Endothelial cell of umbilical vein (primary cell): ENCODE measurements around the gene MMS19. TPM values are rescaled to one million over a fixed set of nuclear protein-coding genes. Genes with fewer than 3 reads are reported as not detected.

Experiments used
- BruUV-seq: library from RNA; stranded (reverse); fragments of 400-500 nt; replicated peaks from 2 replicates; lab custom pipeline; 2021; lab: Mats Ljungman, UMichigan
- CTCF ChIA-PET: fragments of 300-600, 350-600 bp; sonication (Branson Sonifier 250); formaldehyde crosslinking; loops from one replicate; lab custom pipeline; 2021; ENCODE audit warnings: antibody characterized with exemption, inconsistent platforms; lab: Charles Lee
- POLR2A ChIA-PET: fragments of 300-600, 350-600 bp; sonication (Branson Sonifier 250); formaldehyde crosslinking; loops from one replicate; lab custom pipeline; 2021; ENCODE audit warnings: antibody characterized with exemption, inconsistent platforms; lab: Charles Lee
- DNase-seq: peaks from one replicate; pipeline ENCODE4 v3.0.0-alpha.2; 2011; ENCODE audit warnings: low read depth, low spot score
- FAIRE-seq: peaks from 2 replicates; lab custom pipeline; 2011; peaks lifted over from hg19 to GRCh38; lab: Jason Lieb, UNC
- H2AFZ ChIP-seq: 2 replicates; pipeline ENCODE4 v1.6.0; 2012; ENCODE audit warnings: low read depth, low read length, control low read depth, inconsistent platforms
- H3K27ac ChIP-seq: 2 replicates; pipeline ENCODE4 v1.5.1; 2011; ENCODE audit warnings: low read depth, mild to moderate bottlenecking, control low read depth, low read length, moderate library complexity; ENCODE audit not compliant: insufficient read depth
- H3K27me3 ChIP-seq, 2 experiments: 2 replicates each; pipeline versions ENCODE4 v1.6.0 to v1.6.1; 2011; ENCODE audit warnings: low read length in 2 of 2, mixed read lengths in 1 of 2; ENCODE audit not compliant: control insufficient read depth in 2 of 2, insufficient read depth in 2 of 2
- H3K36me3 ChIP-seq, 2 experiments: 2 replicates in 1 of 2; 3 replicates in 1 of 2; pipeline ENCODE4 v1.5.1; 2011; ENCODE audit warnings: low read length in 2 of 2, mild to moderate bottlenecking in 1 of 2, moderate library complexity in 1 of 2; ENCODE audit not compliant: control insufficient read depth in 2 of 2, insufficient read depth in 2 of 2; ENCODE audit errors: extremely low read depth in 1 of 2
- H3K4me1 ChIP-seq: 3 replicates; pipeline ENCODE4 v1.5.1; 2011; ENCODE audit warnings: mild to moderate bottlenecking, low read length; ENCODE audit not compliant: control insufficient read depth, insufficient read depth; ENCODE audit errors: extremely low read depth
- H3K4me2 ChIP-seq: 2 replicates; pipeline ENCODE4 v1.6.1; 2011; ENCODE audit warnings: low read length, control low read depth, mixed read lengths; ENCODE audit not compliant: insufficient read depth
- H3K4me3 ChIP-seq, 3 experiments: fragments of 200-600 bp in 1 of 3; sonication (generic), shearing (Covaris generic) in 1 of 3; replicated peaks in 1 of 3; 2 replicates each; pipeline ENCODE4 v1.5.1; 2011 to 2016; ENCODE audit warnings: control low read depth in 3 of 3, low read length in 3 of 3, mild to moderate bottlenecking in 2 of 3, inconsistent platforms in 1 of 3, low read depth in 1 of 3, moderate library complexity in 1 of 3; ENCODE audit not compliant: insufficient read depth in 1 of 3
- H3K79me2 ChIP-seq: 2 replicates; pipeline ENCODE4 v1.6.0; 2012; ENCODE audit warnings: low read length, inconsistent platforms; ENCODE audit not compliant: control insufficient read depth, insufficient read depth
- H3K9ac ChIP-seq: replicated peaks from 2 replicates; pipeline ENCODE3; 2011; ENCODE audit warnings: low read length, control low read depth; ENCODE audit not compliant: insufficient read depth; ENCODE audit errors: extremely low read depth
- H3K9me1 ChIP-seq: replicated peaks from 3 replicates; pipeline ENCODE4 v1.6.0; 2011; ENCODE audit warnings: mild to moderate bottlenecking, low read length; ENCODE audit not compliant: control insufficient read depth, insufficient read depth; ENCODE audit errors: extremely low read depth
- H3K9me3 ChIP-seq: replicated peaks from 2 replicates; pipeline ENCODE4 v1.5.1; 2012; ENCODE audit warnings: low read length, inconsistent platforms; ENCODE audit not compliant: control insufficient read depth, insufficient read depth
- H4K20me1 ChIP-seq: replicated peaks from 2 replicates; pipeline ENCODE3; 2011; ENCODE audit warnings: mild to moderate bottlenecking, low read length; ENCODE audit not compliant: control insufficient read depth, insufficient read depth; ENCODE audit errors: extremely low read depth
- EZH2 ChIP-seq: IDR thresholded peaks from 2 replicates; pipeline ENCODE4 v1.6.1; 2012; ENCODE audit warnings: borderline replicate concordance, low read depth, mild to moderate bottlenecking, moderate library complexity, low read length, inconsistent platforms; ENCODE audit not compliant: severe bottlenecking
- FOS ChIP-seq: IDR thresholded peaks from 2 replicates; pipeline ENCODE4 v1.6.1; 2011; ENCODE audit warnings: mild to moderate bottlenecking, low read length, moderate library complexity, borderline replicate concordance; ENCODE audit not compliant: insufficient read depth
- GATA2 ChIP-seq: IDR thresholded peaks from 2 replicates; pipeline ENCODE4 v1.7.0; 2011; ENCODE audit warnings: low read depth, mild to moderate bottlenecking, moderate library complexity, mixed read lengths, low read length; ENCODE audit not compliant: insufficient read length, insufficient read depth
- JUN ChIP-seq: IDR thresholded peaks from 2 replicates; pipeline ENCODE4 v1.6.1; 2011; ENCODE audit warnings: borderline replicate concordance, low read depth; ENCODE audit not compliant: insufficient read length, insufficient read depth
- MYC ChIP-seq: IDR thresholded peaks from one replicate; pipeline ENCODE4 v1.6.1; 2011; ENCODE audit warnings: mild to moderate bottlenecking, low read depth, low read length
- POLR2A ChIP-seq: IDR thresholded peaks from 2 replicates; pipeline ENCODE4 v1.6.1; 2012; ENCODE audit warnings: low read depth, mild to moderate bottlenecking, control low read depth, low read length
- POLR2AphosphoS5 ChIP-seq: IDR thresholded peaks from 2 replicates; pipeline ENCODE4 v1.6.1; 2012; ENCODE audit warnings: low read depth, mild to moderate bottlenecking, control low read depth, low read length, moderate library complexity; ENCODE audit not compliant: insufficient read depth
- dilution Hi-C: fragments of 300-500 bp; cut with MboI; formaldehyde crosslinking; loops from one replicate; pipeline ENCODE4 v1.15.0; 2019; ENCODE audit warnings: low sequenced_read_pairs; ENCODE audit not compliant: extremely low pct_ligation_motif_present
- intact Hi-C: fragments of 100-400 bp; cut with micrococcal nuclease; formaldehyde crosslinking; loops from one replicate; pipeline ENCODE4 v1.10.0; 2022
- polyA plus RNA-seq, 4 experiments: library from polyadenylated mRNA; depleted of rRNA in 3 of 4; stranded (reverse) in 3 of 4; unstranded in 1 of 4; fragments of >200 nt; gene quantifications; 2 replicates each; pipeline versions ENCODE4 v1.2.1 to v1.2.3, GENCODE V29; 2011 to 2012; ENCODE audit warnings: missing spikeins in 1 of 4
- total RNA-seq: library from RNA; stranded (reverse); gene quantifications from 2 replicates; pipeline ENCODE4 v1.2.3, GENCODE V29; 2021
- TF ChIP-seq, protein P1 (sequence below): IDR thresholded peaks from 2 replicates; pipeline ENCODE4 v1.6.1; 2011; ENCODE audit not compliant: insufficient read depth, insufficient read length
- TF ChIP-seq, protein P2 (sequence below), 2 donors: IDR thresholded peaks; 1 replicate in 1 of 2; 2 replicates in 1 of 2; pipeline ENCODE4 v1.5.1; 2011; ENCODE audit warnings: low read length in 2 of 2, mild to moderate bottlenecking in 2 of 2, moderate library complexity in 2 of 2, control low read depth in 1 of 2, inconsistent platforms in 1 of 2, low read depth in 1 of 2; ENCODE audit not compliant: insufficient read depth in 1 of 2; ENCODE audit errors: extremely low read depth in 1 of 2

Gene MMS19
- total and polyA plus RNA-seq, 2 donors (not counting 3 experiments of a cell fraction or from before 2014, with no cell fraction given), result 95.2 to 123 TPM

- no peak overlapping the region for H2AFZ ChIP-seq
- no peaks in the 10 kb centered on the region for H4K20me1 ChIP-seq
- no peaks in the 10 kb centered on the region for H3K9me1 ChIP-seq
- peak; percentile 49 for FAIRE-seq
- peaks cover 47% of the 10 kb centered on the region for H3K79me2 ChIP-seq
- H3K27me3 ChIP-seq, result no peaks in the 10 kb centered on the region
- peaks cover 9 to 17% of the 10 kb centered on the region in 2 experiments for H3K36me3 ChIP-seq
- POLR2A ChIA-PET, result no interaction called here
- intact Hi-C loops, result no loop called here
- no peak for DNase-seq
- no peak overlapping the region for H3K27ac ChIP-seq
- no TSS peak for BruUV-seq
- dilution Hi-C loops, result no loop called here
- H3K4me1 ChIP-seq, result peaks cover 16% of the 10 kb centered on the region
- no peaks in the 10 kb centered on the region for H3K9me3 ChIP-seq
- H3K9ac ChIP-seq, result no peak overlapping the region
- TF ChIP-seq POLR2AphosphoS5 (no peak), GATA2 (no peak), POLR2A (no peak), FOS (no peak), EZH2 (no peak), MYC (no peak), JUN (no peak)
- TF ChIP-seq, protein P1, sequence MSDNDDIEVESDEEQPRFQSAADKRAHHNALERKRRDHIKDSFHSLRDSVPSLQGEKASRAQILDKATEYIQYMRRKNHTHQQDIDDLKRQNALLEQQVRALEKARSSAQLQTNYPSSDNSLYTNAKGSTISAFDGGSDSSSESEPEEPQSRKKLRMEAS, result no peak
- TF ChIP-seq, protein P2, sequence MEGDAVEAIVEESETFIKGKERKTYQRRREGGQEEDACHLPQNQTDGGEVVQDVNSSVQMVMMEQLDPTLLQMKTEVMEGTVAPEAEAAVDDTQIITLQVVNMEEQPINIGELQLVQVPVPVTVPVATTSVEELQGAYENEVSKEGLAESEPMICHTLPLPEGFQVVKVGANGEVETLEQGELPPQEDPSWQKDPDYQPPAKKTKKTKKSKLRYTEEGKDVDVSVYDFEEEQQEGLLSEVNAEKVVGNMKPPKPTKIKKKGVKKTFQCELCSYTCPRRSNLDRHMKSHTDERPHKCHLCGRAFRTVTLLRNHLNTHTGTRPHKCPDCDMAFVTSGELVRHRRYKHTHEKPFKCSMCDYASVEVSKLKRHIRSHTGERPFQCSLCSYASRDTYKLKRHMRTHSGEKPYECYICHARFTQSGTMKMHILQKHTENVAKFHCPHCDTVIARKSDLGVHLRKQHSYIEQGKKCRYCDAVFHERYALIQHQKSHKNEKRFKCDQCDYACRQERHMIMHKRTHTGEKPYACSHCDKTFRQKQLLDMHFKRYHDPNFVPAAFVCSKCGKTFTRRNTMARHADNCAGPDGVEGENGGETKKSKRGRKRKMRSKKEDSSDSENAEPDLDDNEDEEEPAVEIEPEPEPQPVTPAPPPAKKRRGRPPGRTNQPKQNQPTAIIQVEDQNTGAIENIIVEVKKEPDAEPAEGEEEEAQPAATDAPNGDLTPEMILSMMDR (IDR thresholded peaks at IDR 0.05; ENCODE audit: extremely low read depth in 1 of 2, insufficient read depth in 1 of 2, low read depth in 1 of 2, low read length in 2 of 2), result no peak
- CTCF ChIA-PET, result interaction anchor here (1.7 kb wide), 1 partner anchor 11 kb away, joined by 4 read pairs; no protein-coding TSS in a partner anchor
- H3K4me3 ChIP-seq, result no peak overlapping the region
- no peak overlapping the region for H3K4me2 ChIP-seq
Measured at GRCh38 chr10:97450828-97451227, 47.4 kb downstream of the MMS19 start.
